Mesenchymal stem cell (in vitro differentiated cells and primary cell): Measurements from ENCODE around the gene DCLK1.

ENCODE experiments used
- DNase-seq: peaks from one replicate; pipeline ENCODE4 v3.0.0-alpha.2; 2013
- H2AFZ ChIP-seq: one replicate; pipeline ENCODE4 v1.6.1; 2013; ENCODE audit warnings: low read depth, mild to moderate bottlenecking, control low read depth, inconsistent platforms, low read length, moderate library complexity
- H2AK5ac ChIP-seq: 2 replicates; pipeline ENCODE4 v1.6.1; 2013; ENCODE audit warnings: low read length, moderate library complexity, mild to moderate bottlenecking, inconsistent platforms; ENCODE audit not compliant: severe bottlenecking
- H2BK120ac ChIP-seq: one replicate; pipeline ENCODE4 v1.6.1; 2013; ENCODE audit warnings: low read depth, mild to moderate bottlenecking, inconsistent platforms, low read length, moderate library complexity
- H2BK12ac ChIP-seq, 2 experiments: one replicate each; pipeline ENCODE4 v1.6.1; 2013; ENCODE audit warnings: inconsistent platforms in 2 of 2, low read length in 2 of 2, mild to moderate bottlenecking in 2 of 2, moderate library complexity in 2 of 2, control low read depth in 1 of 2
- H2BK15ac ChIP-seq: one replicate; pipeline ENCODE4 v1.6.1; 2013; ENCODE audit warnings: mild to moderate bottlenecking, low read depth, inconsistent platforms; ENCODE audit not compliant: poor library complexity, severe bottlenecking
- H2BK5ac ChIP-seq: 2 replicates; pipeline ENCODE4 v1.6.1; 2013; ENCODE audit warnings: low read depth, mild to moderate bottlenecking, low read length, control low read depth, inconsistent platforms; ENCODE audit not compliant: poor library complexity, severe bottlenecking
- H3K14ac ChIP-seq, 2 experiments: one replicate each; pipeline ENCODE4 v1.6.1; 2013; ENCODE audit warnings: inconsistent platforms in 2 of 2, low read length in 2 of 2, control low read depth in 1 of 2, mild to moderate bottlenecking in 1 of 2, moderate library complexity in 1 of 2
- H3K18ac ChIP-seq, 2 experiments: one replicate each; pipeline ENCODE4 v1.6.1; 2013; ENCODE audit warnings: inconsistent platforms in 2 of 2, low read length in 2 of 2, control low read depth in 1 of 2, low read depth in 1 of 2, mild to moderate bottlenecking in 1 of 2
- H3K23ac ChIP-seq, 2 experiments: one replicate each; pipeline ENCODE4 v1.6.1; 2013; ENCODE audit warnings: inconsistent platforms in 2 of 2, low read length in 2 of 2, mild to moderate bottlenecking in 2 of 2, moderate library complexity in 2 of 2, control low read depth in 1 of 2
- H3K27ac ChIP-seq: 2 replicates; pipeline ENCODE4 v1.5.1; 2013; ENCODE audit warnings: mild to moderate bottlenecking, moderate library complexity, low read length, control low read depth, inconsistent platforms; ENCODE audit not compliant: poor library complexity, severe bottlenecking
- H3K27me3 ChIP-seq, 2 experiments: 2 replicates each; pipeline versions ENCODE4 v1.6.1 to v1.7.0; 2013; ENCODE audit warnings: low read length in 2 of 2, mild to moderate bottlenecking in 2 of 2, moderate library complexity in 2 of 2, control low read depth in 1 of 2, inconsistent platforms in 1 of 2; ENCODE audit not compliant: control insufficient read depth in 1 of 2, insufficient read depth in 1 of 2
- H3K36me3 ChIP-seq, 2 experiments: 2 replicates each; pipeline versions ENCODE4 v1.6.1 to v1.7.0; 2013; ENCODE audit warnings: low read length in 2 of 2, control low read depth in 1 of 2, inconsistent platforms in 1 of 2, low read depth in 1 of 2, mild to moderate bottlenecking in 1 of 2; ENCODE audit not compliant: insufficient read depth in 2 of 2, control insufficient read depth in 1 of 2
- H3K4ac ChIP-seq, 2 experiments: one replicate each; pipeline ENCODE4 v1.6.1; 2013; ENCODE audit warnings: inconsistent platforms in 2 of 2, low read length in 2 of 2, mild to moderate bottlenecking in 2 of 2, moderate library complexity in 2 of 2, control low read depth in 1 of 2, low read depth in 1 of 2
- H3K4me1 ChIP-seq: 2 replicates; pipeline ENCODE4 v1.6.1; 2013; ENCODE audit warnings: low read depth, low read length, control low read depth; ENCODE audit not compliant: control insufficient read depth, insufficient read depth
- H3K4me2 ChIP-seq: 2 replicates; pipeline ENCODE4 v1.6.1; 2013; ENCODE audit warnings: low read length, mild to moderate bottlenecking, inconsistent platforms; ENCODE audit not compliant: poor library complexity, severe bottlenecking
- H3K4me3 ChIP-seq, 2 experiments: 2 replicates each; pipeline versions ENCODE4 v1.5.1 to v1.7.0; 2013; ENCODE audit warnings: low read length in 2 of 2, mild to moderate bottlenecking in 2 of 2, control low read depth in 1 of 2, low read depth in 1 of 2; ENCODE audit not compliant: insufficient read depth in 1 of 2
- H3K79me1 ChIP-seq: replicated peaks from 2 replicates; pipeline ENCODE4 v1.6.1; 2013; ENCODE audit warnings: mild to moderate bottlenecking, control low read depth, low read length, inconsistent platforms; ENCODE audit not compliant: poor library complexity, severe bottlenecking
- H3K9ac ChIP-seq: 2 replicates; pipeline ENCODE4 v1.7.0; 2013; ENCODE audit warnings: mild to moderate bottlenecking, low read length, moderate library complexity
- H3K9me3 ChIP-seq: 2 replicates; pipeline ENCODE4 v1.7.0; 2013; ENCODE audit warnings: mild to moderate bottlenecking, low read length; ENCODE audit not compliant: control insufficient read depth
- H4K8ac ChIP-seq: one replicate; pipeline ENCODE4 v1.6.1; 2013; ENCODE audit warnings: inconsistent platforms, mild to moderate bottlenecking, low read length, moderate library complexity
- H4K91ac ChIP-seq: one replicate; pipeline ENCODE4 v1.6.1; 2013; ENCODE audit warnings: mild to moderate bottlenecking, low read length, inconsistent platforms
- WGBS: methylation state at CpG from one replicate; pipeline ENCODE4 v1.1.7; 2013; ENCODE audit warnings: mixed read lengths; 5-methylcytosine and 5-hydroxymethylcytosine counted together

The DCLK1 gene

GRCh38 chr13:36158611-36159010 lies 27.4 kb upstream of the DCLK1 start:
- Histone ChIP-seq H4K8ac (no peak overlapping the region), H2BK5ac (no peak overlapping the region)
- no peak for DNase-seq

GRCh38 chr13:36157480-36157879 lies 26.3 kb upstream of the DCLK1 start:
- no peaks in the 10 kb centered on the region for H3K36me3 ChIP-seq
- H3K18ac ChIP-seq: no peak overlapping the region
- H2AK5ac ChIP-seq: no peak overlapping the region
- no peak overlapping the region for H2BK5ac ChIP-seq
- H3K4ac ChIP-seq: no peak overlapping the region
- H3K27me3 ChIP-seq: peaks cover 0 to 20% of the 10 kb centered on the region in 2 experiments
- no peak overlapping the region for H2BK12ac ChIP-seq
- no peak overlapping the region for H3K23ac ChIP-seq
- no peak overlapping the region for H2BK15ac ChIP-seq
- H2BK120ac ChIP-seq: no peak overlapping the region
- WGBS: 94% methylated on average over 1 of the region's 1 CpG
- no peak overlapping the region for H4K8ac ChIP-seq
- H3K79me1 ChIP-seq: no peaks in the 10 kb centered on the region
- H4K91ac ChIP-seq: no peak overlapping the region
- no peak overlapping the region for H3K14ac ChIP-seq
- H3K9ac ChIP-seq: no peak overlapping the region
- DNase-seq: no peak
- H3K4me2 ChIP-seq: no peak overlapping the region
- peaks cover 5% of the 10 kb centered on the region for H3K4me1 ChIP-seq
- H3K27ac ChIP-seq: no peak overlapping the region
- H3K4me3 ChIP-seq: no peak overlapping the region
- H3K9me3 ChIP-seq: no peaks in the 10 kb centered on the region
- no peak overlapping the region for H2AFZ ChIP-seq

More at GRCh38 chr13:36158611-36159010, 27.4 kb upstream of the DCLK1 start:
- H3K4me1 ChIP-seq: peaks cover 5% of the 10 kb centered on the region
- H3K18ac ChIP-seq: no peak overlapping the region
- no peak overlapping the region for H2BK12ac ChIP-seq
- no peak overlapping the region for H2AK5ac ChIP-seq
- H3K9ac ChIP-seq: no peak overlapping the region
- no peak overlapping the region for H2BK120ac ChIP-seq
- H3K4me3 ChIP-seq: no peak overlapping the region
- H3K27me3 ChIP-seq: peaks cover 0 to 20% of the 10 kb centered on the region in 2 experiments
- H3K4ac ChIP-seq: no peak overlapping the region
- H3K9me3 ChIP-seq: no peaks in the 10 kb centered on the region
- no peaks in the 10 kb centered on the region for H3K79me1 ChIP-seq
- no peak overlapping the region for H3K23ac ChIP-seq
- H2AFZ ChIP-seq: no peak overlapping the region
- no peak overlapping the region for H3K14ac ChIP-seq
- no peak overlapping the region for H3K4me2 ChIP-seq
- no peak overlapping the region for H2BK15ac ChIP-seq
- H4K91ac ChIP-seq: no peak overlapping the region
- no peak overlapping the region for H3K27ac ChIP-seq
- WGBS: 63% methylated on average over 1 of the region's 4 CpGs
- no peaks in the 10 kb centered on the region for H3K36me3 ChIP-seq

- no peak for DNase-seq
- Histone ChIP-seq H3K4me1 (peaks cover 5% of the 10 kb centered on the region), H2BK15ac (no peak overlapping the region), H3K18ac (no peak overlapping the region), H3K4ac (no peak overlapping the region), H2AFZ (no peak overlapping the region), H2BK5ac (no peak overlapping the region), H3K4me3 (no peak overlapping the region), H2AK5ac (no peak overlapping the region), H3K36me3 (no peaks in the 10 kb centered on the region), H2BK12ac (no peak overlapping the region), H4K91ac (no peak overlapping the region), H3K27ac (no peak overlapping the region), H3K9ac (no peak overlapping the region), H2BK120ac (no peak overlapping the region), H3K79me1 (no peaks in the 10 kb centered on the region), H4K8ac (no peak overlapping the region), H3K14ac (no peak overlapping the region), H3K27me3 (peaks cover 0 to 20% of the 10 kb centered on the region in 2 experiments), H3K23ac (no peak overlapping the region), H3K4me2 (no peak overlapping the region), H3K9me3 (no peaks in the 10 kb centered on the region)
- 46% methylated on average over 31 of the region's 35 CpGs for WGBS
Observed at GRCh38 chr13:36154567-36155291, 23.5 kb upstream of the DCLK1 start.

GRCh38 chr13:36151591-36151990 lies 20.4 kb upstream of the DCLK1 start:
- peaks cover 5% of the 10 kb centered on the region for H3K4me1 ChIP-seq

More at GRCh38 chr13:36151591-36151990, 20.4 kb upstream of the DCLK1 start:
- DNase-seq: no peak
- H2BK5ac ChIP-seq: no peak overlapping the region
- H2BK120ac ChIP-seq: no peak overlapping the region
- no peak overlapping the region for H3K23ac ChIP-seq
- no peak overlapping the region for H3K4me3 ChIP-seq
- H3K4ac ChIP-seq: no peak overlapping the region
- no peak overlapping the region for H2AFZ ChIP-seq
- H3K4me2 ChIP-seq: no peak overlapping the region
- no peaks in the 10 kb centered on the region for H3K9me3 ChIP-seq
- WGBS: 20% methylated on average over 1 of the region's 1 CpG
- H3K36me3 ChIP-seq: no peaks in the 10 kb centered on the region
- H3K18ac ChIP-seq: no peak overlapping the region
- no peak overlapping the region for H3K9ac ChIP-seq
- no peak overlapping the region for H3K14ac ChIP-seq
- H3K79me1 ChIP-seq: no peaks in the 10 kb centered on the region
- no peak overlapping the region for H2BK12ac ChIP-seq
- no peak overlapping the region for H4K8ac ChIP-seq
- H2BK15ac ChIP-seq: no peak overlapping the region
- no peak overlapping the region for H4K91ac ChIP-seq
- H3K27ac ChIP-seq: no peak overlapping the region
- H3K27me3 ChIP-seq: peaks cover 0 to 20% of the 10 kb centered on the region in 2 experiments
- H2AK5ac ChIP-seq: no peak overlapping the region
